Measurements from ENCODE around the gene MAPK6. TPM values are rescaled to one million over a fixed set of nuclear protein-coding genes. Genes with fewer than 3 reads are reported as not detected.

Gene MAPK6
- total and polyA plus RNA-seq, 2 of the 8 experiments (the other 6 are each of a cell fraction or from before 2014, with no cell fraction given), result 22.6 to 108 TPM

GRCh38 chr15:52050416-52050815 lies 31.4 kb downstream of the MAPK6 start (continued):
- TF ChIP-seq CHD7 (IDR thresholded peaks at IDR 0.05; ENCODE audit: insufficient replicate concordance, low read length), result no peak
- no peak for TF ChIP-seq BRCA1 (IDR thresholded peaks at IDR 0.05; ENCODE audit: low read depth, low read length)
- TF ChIP-seq MAFK (IDR thresholded peaks at IDR 0.05; ENCODE audit: low read depth, low read length), result no peak
- TF ChIP-seq NANOG (IDR thresholded peaks at IDR 0.05; ENCODE audit: insufficient read depth, low read depth, low read length, poor library complexity, severe bottlenecking), result no peak
- TF ChIP-seq RXRA (IDR thresholded peaks at IDR 0.05; ENCODE audit: insufficient read depth, low read depth, low read length), result no peak
- TF ChIP-seq CBX8 (IDR thresholded peaks at IDR 0.05; ENCODE audit: borderline replicate concordance, low read depth, low read length), result no peak

Data from H1 (cell line).